GM19328 (cell line): ENCODE measurements around the gene MEDAG.

ENCODE experiments used
- ATAC-seq: cut with Tn5 transposase; IDR thresholded peaks from one replicate; pipeline ENCODE4 v1.9.1; 2021; ENCODE audit warnings: mild to moderate bottlenecking, moderate library complexity; ENCODE audit not compliant: unreplicated experiment

Gene MEDAG

GRCh38 chr13:30905932-30906383, at the start of gene MEDAG:
Gene MEDAG (plus strand): TSS chr13:30906271. CDS start chr13:30906516, 245 bp downstream.
- ATAC-seq, result no peak

- no peak for ATAC-seq
These were observed 49.1 kb upstream of the MEDAG start for GRCh38 chr13:30857018-30857417.

- no peak for ATAC-seq
These were observed 48.4 kb upstream of the MEDAG start for GRCh38 chr13:30857636-30858035.

- ATAC-seq, result no peak
These were observed 46.7 kb upstream of the MEDAG start for GRCh38 chr13:30859326-30859725.

- ATAC-seq, result no peak
These were observed 44.9 kb upstream of the MEDAG start for GRCh38 chr13:30861163-30861562.

- ATAC-seq, result no peak
These were observed 44.1 kb upstream of the MEDAG start for GRCh38 chr13:30861836-30862467.

- ATAC-seq, result no peak
These were observed 43.4 kb upstream of the MEDAG start for GRCh38 chr13:30862707-30863106.

- ATAC-seq, result no peak
These were observed 42.8 kb upstream of the MEDAG start for GRCh38 chr13:30863231-30863630.

GRCh38 chr13:30863796-30864195, 42.3 kb upstream of the MEDAG start:
- ATAC-seq, result no peak

- ATAC-seq, result no peak
These were observed 41.5 kb upstream of the MEDAG start for GRCh38 chr13:30864433-30865122.

- ATAC-seq, result no peak
These were observed 40.7 kb upstream of the MEDAG start for GRCh38 chr13:30865123-30866049.

GRCh38 chr13:30866677-30867076, 39.4 kb upstream of the MEDAG start:
- no peak for ATAC-seq

GRCh38 chr13:30867089-30867669, 38.9 kb upstream of the MEDAG start:
- no peak for ATAC-seq

GRCh38 chr13:30868799-30869470, 37.1 kb upstream of the MEDAG start:
- no peak for ATAC-seq

- no peak for ATAC-seq
These were observed 36.6 kb upstream of the MEDAG start for GRCh38 chr13:30869491-30869890.

- ATAC-seq, result no peak
These were observed 35.8 kb upstream of the MEDAG start for GRCh38 chr13:30870049-30870884.

GRCh38 chr13:30870916-30871587, 35.0 kb upstream of the MEDAG start:
- no peak for ATAC-seq

- no peak for ATAC-seq
These were observed 34.3 kb upstream of the MEDAG start for GRCh38 chr13:30871588-30872275.

- no peak for ATAC-seq
These were observed 33.8 kb upstream of the MEDAG start for GRCh38 chr13:30872276-30872594.
